DND-41 (cell line): ENCODE measurements around the gene CDSN.

Experiments
- ATAC-seq: fragments of 200-7000 bp; cut with Tn5 transposase; 3 replicates; pipeline ENCODE4 v1.9.1; 2021; ENCODE audit warnings: low read depth; ENCODE audit not compliant: insufficient read depth
- DNase-seq: peaks from one replicate; pipeline ENCODE4 v3.0.0-alpha.2; 2020
- H2AFZ ChIP-seq: 2 replicates; pipeline ENCODE4 v1.6.0; 2012; ENCODE audit warnings: low read depth, low read length
- H3K27ac ChIP-seq: 2 replicates; pipeline ENCODE4 v1.5.1; 2012; ENCODE audit warnings: low read length, inconsistent platforms
- H3K27me3 ChIP-seq: fragments of 200-600 bp; sonication (generic); 2 replicates; pipeline ENCODE4 v1.6.0; 2012; ENCODE audit warnings: low read length, mild to moderate bottlenecking, inconsistent platforms; ENCODE audit not compliant: insufficient read depth, poor library complexity
- H3K36me3 ChIP-seq: 2 replicates; pipeline ENCODE4 v1.5.1; 2012; ENCODE audit warnings: low read length, inconsistent platforms; ENCODE audit not compliant: insufficient read depth
- H3K4me1 ChIP-seq: 2 replicates; pipeline ENCODE4 v1.5.1; 2012; ENCODE audit warnings: mild to moderate bottlenecking, low read length; ENCODE audit not compliant: insufficient read depth
- H3K4me2 ChIP-seq: 2 replicates; pipeline ENCODE4 v1.6.0; 2012; ENCODE audit warnings: mild to moderate bottlenecking, moderate library complexity, low read length, inconsistent platforms; ENCODE audit not compliant: insufficient read depth
- H3K4me3 ChIP-seq, 2 experiments: fragments of 200-600 bp in 1 of 2; shearing (Covaris generic) in 1 of 2; 2 replicates each; pipeline ENCODE4 v1.5.1; 2012 to 2016; ENCODE audit warnings: inconsistent platforms in 2 of 2, low read length in 2 of 2, mild to moderate bottlenecking in 2 of 2, low read depth in 1 of 2, moderate library complexity in 1 of 2
- H3K79me2 ChIP-seq: 2 replicates; pipeline ENCODE4 v1.6.0; 2012; ENCODE audit warnings: low read length, inconsistent platforms; ENCODE audit not compliant: insufficient read depth
- H3K9ac ChIP-seq: 2 replicates; pipeline ENCODE4 v1.6.0; 2012; ENCODE audit warnings: low read depth, mild to moderate bottlenecking, inconsistent platforms, low read length, moderate library complexity
- H3K9me3 ChIP-seq: 2 replicates; pipeline ENCODE4 v1.5.1; 2012; ENCODE audit warnings: low read length, moderate library complexity, mild to moderate bottlenecking, inconsistent platforms; ENCODE audit not compliant: insufficient read depth, severe bottlenecking
- H4K20me1 ChIP-seq: 2 replicates; pipeline ENCODE4 v1.6.0; 2012; ENCODE audit warnings: low read length; ENCODE audit not compliant: insufficient read depth
- CTCF ChIP-seq: IDR thresholded peaks from 2 replicates; pipeline ENCODE4 v1.5.1; 2012; ENCODE audit warnings: borderline replicate concordance, low read length, moderate library complexity, mild to moderate bottlenecking; ENCODE audit not compliant: poor library complexity, severe bottlenecking; ENCODE audit errors: extremely low read depth
- EZH2 ChIP-seq: IDR thresholded peaks from 3 replicates; pipeline ENCODE4 v1.6.1; 2012; ENCODE audit warnings: borderline replicate concordance, low read depth, mild to moderate bottlenecking, moderate library complexity, low read length, inconsistent platforms; ENCODE audit not compliant: severe bottlenecking

The CDSN gene

GRCh38 chr6:31091680-31092079, 28.6 kb downstream of the CDSN start:
- Histone ChIP-seq H3K27me3 (no peaks in the 10 kb centered on the region), H3K4me2 (no peak overlapping the region), H4K20me1 (no peaks in the 10 kb centered on the region), H3K9ac (no peak overlapping the region), H3K36me3 (no peaks in the 10 kb centered on the region), H3K27ac (no peak overlapping the region), H3K79me2 (no peaks in the 10 kb centered on the region), H3K4me3 (no peak overlapping the region), H2AFZ (no peak overlapping the region; the same call in 1 of the 2 replicates), H3K9me3 (no peaks in the 10 kb centered on the region), H3K4me1 (peaks cover 14% of the 10 kb centered on the region)
- TF ChIP-seq CTCF: no peak
- TF ChIP-seq EZH2: no peak
- ATAC-seq: no peak
- DNase-seq: no peak

- DNase-seq (no peak), ATAC-seq (no peak)
- H3K9me3 ChIP-seq: no peaks in the 10 kb centered on the region
- no peak overlapping the region for H3K9ac ChIP-seq
- TF ChIP-seq EZH2: no peak
- no peak for TF ChIP-seq CTCF
- H2AFZ ChIP-seq: no peak overlapping the region
- H3K27me3 ChIP-seq: no peaks in the 10 kb centered on the region
- H3K27ac ChIP-seq: no peak overlapping the region
- no peak overlapping the region for H3K4me3 ChIP-seq
- H3K4me2 ChIP-seq: no peak overlapping the region
- H4K20me1 ChIP-seq: no peaks in the 10 kb centered on the region
- peaks cover 14% of the 10 kb centered on the region for H3K4me1 ChIP-seq
- H3K79me2 ChIP-seq: no peaks in the 10 kb centered on the region
- H3K36me3 ChIP-seq: no peaks in the 10 kb centered on the region
These were observed 29.3 kb downstream of the CDSN start for GRCh38 chr6:31090973-31091364.

- TF ChIP-seq EZH2 (no peak), CTCF (no peak)
- no peak overlapping the region for H2AFZ ChIP-seq
- H4K20me1 ChIP-seq: no peaks in the 10 kb centered on the region
- H3K4me3 ChIP-seq: no peak overlapping the region
- H3K79me2 ChIP-seq: no peaks in the 10 kb centered on the region
- H3K27me3 ChIP-seq: no peaks in the 10 kb centered on the region
- H3K4me2 ChIP-seq: no peak overlapping the region
- no peak overlapping the region for H3K9ac ChIP-seq
- ATAC-seq: no peak
- no peak for DNase-seq
- H3K9me3 ChIP-seq: no peaks in the 10 kb centered on the region
- H3K36me3 ChIP-seq: no peaks in the 10 kb centered on the region
- H3K27ac ChIP-seq: no peak overlapping the region
- H3K4me1 ChIP-seq: peaks cover 14% of the 10 kb centered on the region
These were observed 29.8 kb downstream of the CDSN start for GRCh38 chr6:31090275-31090972.
